ENCODE measurements around the gene CXCL11.
"Not testable (repeated sequence)": the region's sequence is repeated elsewhere in the genome, so short reads cannot be mapped to it uniquely, and the experiment has no call there.

Gene CXCL11

GRCh38 chr4:76042241-76042998 is 6.5 kb upstream of the CXCL11 start:
- not testable (repeated sequence) for DNase-seq

GRCh38 chr4:76036855-76037254 is 985 bp upstream of the CXCL11 start:
- DNase-seq = no peak

GRCh38 chr4:76035141-76035540 is 729 bp downstream of the CXCL11 start:
- DNase-seq = no peak

GRCh38 chr4:76029300-76029699 is 6.6 kb downstream of the CXCL11 start:
- no peak for DNase-seq

- no peak for DNase-seq
Measured at GRCh38 chr4:76028350-76028765, 7.5 kb downstream of the CXCL11 start.

- DNase-seq = no peak
Measured at GRCh38 chr4:76024065-76024464, 11.8 kb downstream of the CXCL11 start.

- no peak for DNase-seq
Measured at GRCh38 chr4:76023389-76023788, 12.5 kb downstream of the CXCL11 start, which contains the start of gene CXCL10. Gene CXCL10, minus strand, starts transcription at chr4:76023497. Its CDS starts 66 bp downstream, at chr4:76023431.

GRCh38 chr4:76022677-76023076 is 13.2 kb downstream of the CXCL11 start:
- no peak for DNase-seq

- DNase-seq = no peak
Measured at GRCh38 chr4:76022031-76022430, 13.8 kb downstream of the CXCL11 start.

- no peak for DNase-seq
Measured at GRCh38 chr4:76017056-76017686, 18.7 kb downstream of the CXCL11 start.

GRCh38 chr4:76016393-76016792 is 19.5 kb downstream of the CXCL11 start:
- no peak for DNase-seq

GRCh38 chr4:76013540-76013939 is 22.3 kb downstream of the CXCL11 start:
- DNase-seq = no peak

GRCh38 chr4:76012388-76012801 is 23.5 kb downstream of the CXCL11 start:
- no peak for DNase-seq

GRCh38 chr4:76011700-76012387 is 24.0 kb downstream of the CXCL11 start:
- DNase-seq = no peak

GRCh38 chr4:76011018-76011670 is 24.7 kb downstream of the CXCL11 start:
- DNase-seq = no peak

- DNase-seq = no peak
Measured at GRCh38 chr4:76010576-76010975, 25.3 kb downstream of the CXCL11 start.

- no peak for DNase-seq
Measured at GRCh38 chr4:76009311-76009710, 26.6 kb downstream of the CXCL11 start.

- DNase-seq = no peak
Measured at GRCh38 chr4:76007089-76007862, 28.6 kb downstream of the CXCL11 start, which contains the start of gene CXCL9. Gene CXCL9, minus strand, starts transcription at chr4:76007509. Its CDS starts 60 bp downstream, at chr4:76007449.

GRCh38 chr4:76003620-76004019 is 32.2 kb downstream of the CXCL11 start:
- DNase-seq = no peak

- no peak for DNase-seq
Measured at GRCh38 chr4:76003035-76003434, 32.8 kb downstream of the CXCL11 start.

- DNase-seq = no peak
Measured at GRCh38 chr4:76002176-76002575, 33.7 kb downstream of the CXCL11 start.

GRCh38 chr4:76001700-76002099 is 34.2 kb downstream of the CXCL11 start:
- DNase-seq = no peak

Data from CD4-positive, alpha-beta T cell treated with Interleukin-15 for 1 hour (primary cell).